SK-N-SH (cell line): ENCODE data around the gene SH3GLB1.

Experiments
- EP300 ChIP-seq, 2 experiments: IDR thresholded peaks; 2 replicates each; pipeline versions ENCODE4 v1.4.0 to v1.6.1; 2012; ENCODE audit warnings: borderline replicate concordance in 1 of 2, low read depth in 1 of 2, low read length in 1 of 2
- FOXM1 ChIP-seq: IDR thresholded peaks from 2 replicates; pipeline ENCODE4 v1.4.0; 2012; ENCODE audit warnings: low read depth, mild to moderate bottlenecking
- POLR2AphosphoS5 ChIP-seq: IDR thresholded peaks from 2 replicates; pipeline ENCODE4 v1.6.1; 2012; ENCODE audit warnings: low read depth, low read length
- RFX5 ChIP-seq: IDR thresholded peaks from 2 replicates; pipeline ENCODE4 v1.6.1; 2012; ENCODE audit warnings: mild to moderate bottlenecking, improper control_type of control experiment, low read length
- TAF1 ChIP-seq: IDR thresholded peaks from 2 replicates; pipeline ENCODE4 v1.6.1; 2012; ENCODE audit warnings: low read depth, mild to moderate bottlenecking, low read length, moderate library complexity, borderline replicate concordance
- YY1 ChIP-seq: IDR thresholded peaks from 2 replicates; pipeline ENCODE4 v1.4.0; 2012; ENCODE audit warnings: low read depth, mild to moderate bottlenecking
- TF ChIP-seq, protein P1 (sequence below): IDR thresholded peaks from 2 replicates; pipeline ENCODE4 v1.4.0; 2012; ENCODE audit warnings: low read depth
- TF ChIP-seq, protein P2 (sequence below): IDR thresholded peaks from 2 replicates; pipeline ENCODE4 v1.6.1; 2012; ENCODE audit warnings: mild to moderate bottlenecking, low read depth, low read length, moderate library complexity
- TF ChIP-seq, protein P3 (sequence below): fragments of 200-600 bp; sonication (generic); IDR thresholded peaks from 2 replicates; pipeline ENCODE4 v1.6.1; 2017; ENCODE audit warnings: antibody characterized with exemption, mild to moderate bottlenecking, moderate library complexity

DNA sequence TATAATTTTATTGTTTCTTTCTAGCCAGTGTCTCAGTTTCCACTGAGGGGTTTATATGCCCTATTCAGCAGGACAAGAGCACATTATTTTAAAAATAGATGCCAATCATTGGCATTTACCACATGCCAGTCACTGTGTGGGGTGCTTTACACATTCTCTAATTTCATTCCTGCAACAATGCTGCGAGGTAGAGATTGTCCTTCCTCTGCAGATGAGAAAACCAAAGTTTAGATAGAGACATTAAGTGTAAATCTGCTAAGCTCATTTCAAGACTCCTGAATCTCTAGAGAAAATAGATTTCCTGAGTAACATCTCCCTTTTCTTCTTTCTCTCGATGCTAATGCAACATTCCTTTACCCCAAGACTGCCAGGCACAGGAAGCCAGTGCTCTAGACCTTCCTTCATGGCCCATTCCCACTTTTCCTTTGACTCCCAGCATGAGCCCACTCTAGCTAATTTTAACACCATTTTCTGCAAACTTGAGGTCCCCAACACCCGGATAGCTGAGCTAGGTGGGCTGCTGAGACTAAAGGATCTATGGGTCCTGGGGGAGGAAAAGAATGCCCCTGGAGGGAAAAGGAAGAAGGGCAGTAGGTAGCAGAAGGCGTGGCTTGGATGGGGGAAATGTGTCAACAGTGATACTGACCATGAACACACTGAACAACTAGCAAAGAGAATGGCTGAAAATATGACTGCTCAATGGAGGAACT, 50.0 kb downstream of the SH3GLB1 start:
- TF ChIP-seq, protein P1, sequence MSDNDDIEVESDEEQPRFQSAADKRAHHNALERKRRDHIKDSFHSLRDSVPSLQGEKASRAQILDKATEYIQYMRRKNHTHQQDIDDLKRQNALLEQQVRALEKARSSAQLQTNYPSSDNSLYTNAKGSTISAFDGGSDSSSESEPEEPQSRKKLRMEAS = no peak
- TF ChIP-seq EP300 (IDR thresholded peaks at IDR 0.05; ENCODE audit: borderline replicate concordance in 1 of 2, low read depth in 1 of 2, low read length in 1 of 2) (no peak), POLR2AphosphoS5 (no peak), RFX5 (no peak), YY1 (no peak), TAF1 (no peak), FOXM1 (no peak)
- TF ChIP-seq, protein P2, sequence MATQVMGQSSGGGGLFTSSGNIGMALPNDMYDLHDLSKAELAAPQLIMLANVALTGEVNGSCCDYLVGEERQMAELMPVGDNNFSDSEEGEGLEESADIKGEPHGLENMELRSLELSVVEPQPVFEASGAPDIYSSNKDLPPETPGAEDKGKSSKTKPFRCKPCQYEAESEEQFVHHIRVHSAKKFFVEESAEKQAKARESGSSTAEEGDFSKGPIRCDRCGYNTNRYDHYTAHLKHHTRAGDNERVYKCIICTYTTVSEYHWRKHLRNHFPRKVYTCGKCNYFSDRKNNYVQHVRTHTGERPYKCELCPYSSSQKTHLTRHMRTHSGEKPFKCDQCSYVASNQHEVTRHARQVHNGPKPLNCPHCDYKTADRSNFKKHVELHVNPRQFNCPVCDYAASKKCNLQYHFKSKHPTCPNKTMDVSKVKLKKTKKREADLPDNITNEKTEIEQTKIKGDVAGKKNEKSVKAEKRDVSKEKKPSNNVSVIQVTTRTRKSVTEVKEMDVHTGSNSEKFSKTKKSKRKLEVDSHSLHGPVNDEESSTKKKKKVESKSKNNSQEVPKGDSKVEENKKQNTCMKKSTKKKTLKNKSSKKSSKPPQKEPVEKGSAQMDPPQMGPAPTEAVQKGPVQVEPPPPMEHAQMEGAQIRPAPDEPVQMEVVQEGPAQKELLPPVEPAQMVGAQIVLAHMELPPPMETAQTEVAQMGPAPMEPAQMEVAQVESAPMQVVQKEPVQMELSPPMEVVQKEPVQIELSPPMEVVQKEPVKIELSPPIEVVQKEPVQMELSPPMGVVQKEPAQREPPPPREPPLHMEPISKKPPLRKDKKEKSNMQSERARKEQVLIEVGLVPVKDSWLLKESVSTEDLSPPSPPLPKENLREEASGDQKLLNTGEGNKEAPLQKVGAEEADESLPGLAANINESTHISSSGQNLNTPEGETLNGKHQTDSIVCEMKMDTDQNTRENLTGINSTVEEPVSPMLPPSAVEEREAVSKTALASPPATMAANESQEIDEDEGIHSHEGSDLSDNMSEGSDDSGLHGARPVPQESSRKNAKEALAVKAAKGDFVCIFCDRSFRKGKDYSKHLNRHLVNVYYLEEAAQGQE = no peak
- TF ChIP-seq, protein P3, sequence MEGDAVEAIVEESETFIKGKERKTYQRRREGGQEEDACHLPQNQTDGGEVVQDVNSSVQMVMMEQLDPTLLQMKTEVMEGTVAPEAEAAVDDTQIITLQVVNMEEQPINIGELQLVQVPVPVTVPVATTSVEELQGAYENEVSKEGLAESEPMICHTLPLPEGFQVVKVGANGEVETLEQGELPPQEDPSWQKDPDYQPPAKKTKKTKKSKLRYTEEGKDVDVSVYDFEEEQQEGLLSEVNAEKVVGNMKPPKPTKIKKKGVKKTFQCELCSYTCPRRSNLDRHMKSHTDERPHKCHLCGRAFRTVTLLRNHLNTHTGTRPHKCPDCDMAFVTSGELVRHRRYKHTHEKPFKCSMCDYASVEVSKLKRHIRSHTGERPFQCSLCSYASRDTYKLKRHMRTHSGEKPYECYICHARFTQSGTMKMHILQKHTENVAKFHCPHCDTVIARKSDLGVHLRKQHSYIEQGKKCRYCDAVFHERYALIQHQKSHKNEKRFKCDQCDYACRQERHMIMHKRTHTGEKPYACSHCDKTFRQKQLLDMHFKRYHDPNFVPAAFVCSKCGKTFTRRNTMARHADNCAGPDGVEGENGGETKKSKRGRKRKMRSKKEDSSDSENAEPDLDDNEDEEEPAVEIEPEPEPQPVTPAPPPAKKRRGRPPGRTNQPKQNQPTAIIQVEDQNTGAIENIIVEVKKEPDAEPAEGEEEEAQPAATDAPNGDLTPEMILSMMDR = no peak
